ENCODE data around the gene IRF2. TPM values are rescaled to one million over a fixed set of nuclear protein-coding genes. Genes with fewer than 3 reads are reported as not detected.

IRF2 gene
- polyA plus RNA-seq, 2 donors = 10.9 to 14.3 TPM

DNA sequence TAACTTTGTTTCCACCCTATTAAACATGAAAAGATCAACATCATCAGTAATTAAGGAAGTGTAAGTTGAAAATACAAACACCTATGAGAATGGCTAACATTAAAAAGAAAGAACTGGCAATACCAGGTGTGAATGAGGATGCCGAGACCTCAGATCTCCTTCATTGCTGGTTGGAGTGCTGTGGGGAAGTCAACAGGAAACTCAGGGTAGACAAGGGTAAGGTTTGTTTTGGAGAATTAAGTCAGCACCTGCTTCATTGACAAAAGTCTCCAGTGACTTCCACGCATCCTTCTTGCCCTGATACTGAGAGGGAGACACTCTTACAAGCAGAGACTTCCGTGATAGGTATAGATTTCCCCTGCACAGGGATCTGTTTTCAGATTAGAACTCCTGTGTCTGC is 106.1 kb downstream of the IRF2 start:
- no peak overlapping the region for H3K27ac ChIP-seq (ENCODE audit: low read depth in 2 of 2, low read length in 1 of 2)
- WGBS, 2 donors = 91 to 93% methylated on average over 3 of the region's 3 CpGs
- no peaks in the 10 kb centered on the region for H3K9me3 ChIP-seq (ENCODE audit: control insufficient read depth in 2 of 2, insufficient read depth in 1 of 2, low read depth in 1 of 2, low read length in 1 of 2)
- no peaks in the 10 kb centered on the region for H3K36me3 ChIP-seq (ENCODE audit: control insufficient read depth in 2 of 2, insufficient read depth in 2 of 2, low read length in 1 of 2)
- H3K27me3 ChIP-seq (ENCODE audit: control insufficient read depth in 1 of 2, insufficient read depth in 2 of 2, low read length in 2 of 2) = no peaks in the 10 kb centered on the region
- no peak overlapping the region for H3K4me3 ChIP-seq (ENCODE audit: low read depth in 1 of 2, low read length in 2 of 2)
- no peaks in the 10 kb centered on the region for H3K4me1 ChIP-seq (ENCODE audit: control insufficient read depth in 2 of 2, insufficient read depth in 2 of 2, low read length in 1 of 2)

- H3K9me3 ChIP-seq (ENCODE audit: control insufficient read depth in 2 of 2, insufficient read depth in 1 of 2, low read depth in 1 of 2, low read length in 1 of 2) = no peaks in the 10 kb centered on the region
- 64 to 71% methylated on average over 5 of the region's 5 CpGs for WGBS, 2 donors
- no peak overlapping the region for H3K4me3 ChIP-seq (ENCODE audit: low read depth in 1 of 2, low read length in 2 of 2)
Measured at GRCh38 chr4:184364100-184364921, 110.0 kb downstream of the IRF2 start.

GRCh38 chr4:184363258-184363657 is 111.1 kb downstream of the IRF2 start:
- H3K4me1 ChIP-seq (ENCODE audit: control insufficient read depth in 2 of 2, insufficient read depth in 2 of 2, low read length in 1 of 2) = peaks cover 3 to 6% of the 10 kb centered on the region in 2 donors
- no peaks in the 10 kb centered on the region for H3K9me3 ChIP-seq (ENCODE audit: control insufficient read depth in 2 of 2, insufficient read depth in 1 of 2, low read depth in 1 of 2, low read length in 1 of 2)
- H3K4me3 ChIP-seq (ENCODE audit: low read depth in 1 of 2, low read length in 2 of 2) = no peak overlapping the region
- WGBS, 2 donors = 87 to 89% methylated on average over 6 of the region's 6 CpGs
- peak overlapping the region in 1 of 2 donors; percentile 26 for H3K27ac ChIP-seq (ENCODE audit: low read depth in 2 of 2, low read length in 1 of 2)
- no peaks in the 10 kb centered on the region for H3K27me3 ChIP-seq (ENCODE audit: control insufficient read depth in 1 of 2, insufficient read depth in 2 of 2, low read length in 2 of 2)
- H3K36me3 ChIP-seq (ENCODE audit: control insufficient read depth in 2 of 2, insufficient read depth in 2 of 2, low read length in 1 of 2) = no peaks in the 10 kb centered on the region

More at GRCh38 chr4:184364100-184364921, 110.0 kb downstream of the IRF2 start:
- H3K4me1 ChIP-seq (ENCODE audit: control insufficient read depth in 2 of 2, insufficient read depth in 2 of 2, low read length in 1 of 2) = peaks cover 3 to 6% of the 10 kb centered on the region in 2 donors
- H3K36me3 ChIP-seq (ENCODE audit: control insufficient read depth in 2 of 2, insufficient read depth in 2 of 2, low read length in 1 of 2) = no peaks in the 10 kb centered on the region
- H3K27ac ChIP-seq (ENCODE audit: low read depth in 2 of 2, low read length in 1 of 2) = no peak overlapping the region
- H3K27me3 ChIP-seq (ENCODE audit: control insufficient read depth in 1 of 2, insufficient read depth in 2 of 2, low read length in 2 of 2) = no peaks in the 10 kb centered on the region

- WGBS, 2 donors = 75 to 80% methylated on average over 4 of the region's 4 CpGs
- H3K9me3 ChIP-seq (ENCODE audit: control insufficient read depth in 2 of 2, insufficient read depth in 1 of 2, low read depth in 1 of 2, low read length in 1 of 2) = no peaks in the 10 kb centered on the region
- H3K36me3 ChIP-seq (ENCODE audit: control insufficient read depth in 2 of 2, insufficient read depth in 2 of 2, low read length in 1 of 2) = no peaks in the 10 kb centered on the region
- peak overlapping the region in 1 of 2 donors; percentile 28 for H3K27ac ChIP-seq (ENCODE audit: low read depth in 2 of 2, low read length in 1 of 2)
- H3K4me3 ChIP-seq (ENCODE audit: low read depth in 1 of 2, low read length in 2 of 2) = no peak overlapping the region
- no peaks in the 10 kb centered on the region for H3K27me3 ChIP-seq (ENCODE audit: control insufficient read depth in 1 of 2, insufficient read depth in 2 of 2, low read length in 2 of 2)
- H3K4me1 ChIP-seq (ENCODE audit: control insufficient read depth in 2 of 2, insufficient read depth in 2 of 2, low read length in 1 of 2) = peaks cover 3 to 6% of the 10 kb centered on the region in 2 donors
Measured at GRCh38 chr4:184362396-184362795, 112.0 kb downstream of the IRF2 start.

DNA sequence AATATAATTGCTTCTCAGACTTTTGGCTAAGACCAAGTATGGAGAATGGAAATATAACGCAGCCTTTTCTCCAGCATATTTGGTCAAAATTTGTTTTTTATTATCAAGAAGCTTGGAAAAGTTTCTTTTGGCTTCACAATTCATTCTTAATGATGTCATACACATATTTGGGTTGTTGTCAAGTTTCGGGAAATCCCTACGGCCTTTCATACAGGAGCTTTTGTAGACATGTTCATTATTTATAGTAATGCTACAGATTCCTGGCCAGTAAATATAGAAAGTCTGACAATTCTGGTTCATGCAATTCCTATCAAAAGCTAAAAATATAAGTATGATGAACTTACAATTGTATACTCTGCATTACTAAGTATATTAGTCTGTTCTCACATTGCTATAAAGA is 112.9 kb downstream of the IRF2 start:
- no peak overlapping the region for H3K4me3 ChIP-seq (ENCODE audit: low read depth in 1 of 2, low read length in 2 of 2)
- no peaks in the 10 kb centered on the region for H3K9me3 ChIP-seq (ENCODE audit: control insufficient read depth in 2 of 2, insufficient read depth in 1 of 2, low read depth in 1 of 2, low read length in 1 of 2)
- peaks cover 3 to 8% of the 10 kb centered on the region in 2 donors for H3K4me1 ChIP-seq (ENCODE audit: control insufficient read depth in 2 of 2, insufficient read depth in 2 of 2, low read length in 1 of 2)
- H3K27me3 ChIP-seq (ENCODE audit: control insufficient read depth in 1 of 2, insufficient read depth in 2 of 2, low read length in 2 of 2) = no peaks in the 10 kb centered on the region
- no peak overlapping the region for H3K27ac ChIP-seq (ENCODE audit: low read depth in 2 of 2, low read length in 1 of 2)
- no peaks in the 10 kb centered on the region for H3K36me3 ChIP-seq (ENCODE audit: control insufficient read depth in 2 of 2, insufficient read depth in 2 of 2, low read length in 1 of 2)
- WGBS, 2 donors = 44 to 55% methylated on average over 3 of the region's 3 CpGs

DNA sequence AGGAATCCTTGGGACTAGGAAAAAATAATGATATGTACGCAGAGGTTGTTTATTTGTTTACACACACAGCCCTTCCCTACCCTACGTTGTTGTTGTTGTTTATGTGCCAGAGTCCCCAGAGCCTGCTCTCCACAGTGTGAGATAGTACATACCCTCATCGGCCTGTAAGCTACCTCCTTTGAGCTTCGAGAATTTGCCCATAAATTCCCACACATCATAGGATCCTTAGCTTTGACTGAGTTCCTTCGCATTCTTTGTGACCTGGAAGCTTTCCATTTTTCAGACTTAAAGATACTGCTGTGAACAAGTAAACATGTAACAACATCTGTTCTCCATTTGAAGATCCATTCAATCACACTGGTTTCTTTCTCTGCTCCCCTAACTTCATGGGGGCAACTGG is 114.5 kb downstream of the IRF2 start:
- Histone ChIP-seq H3K36me3 (ENCODE audit: control insufficient read depth in 2 of 2, insufficient read depth in 2 of 2, low read length in 1 of 2) (no peaks in the 10 kb centered on the region), H3K9me3 (ENCODE audit: control insufficient read depth in 2 of 2, insufficient read depth in 1 of 2, low read depth in 1 of 2, low read length in 1 of 2) (no peaks in the 10 kb centered on the region), H3K4me1 (ENCODE audit: control insufficient read depth in 2 of 2, insufficient read depth in 2 of 2, low read length in 1 of 2) (peaks cover 3 to 8% of the 10 kb centered on the region in 2 donors), H3K27ac (ENCODE audit: low read depth in 2 of 2, low read length in 1 of 2) (no peak overlapping the region), H3K27me3 (ENCODE audit: control insufficient read depth in 1 of 2, insufficient read depth in 2 of 2, low read length in 2 of 2) (no peaks in the 10 kb centered on the region), H3K4me3 (ENCODE audit: low read depth in 1 of 2, low read length in 2 of 2) (no peak overlapping the region)
- 79 to 80% methylated on average over 5 of the region's 5 CpGs for WGBS, 2 donors

- H3K36me3 ChIP-seq (ENCODE audit: control insufficient read depth in 2 of 2, insufficient read depth in 2 of 2, low read length in 1 of 2) = no peaks in the 10 kb centered on the region
- no peaks in the 10 kb centered on the region for H3K27me3 ChIP-seq (ENCODE audit: control insufficient read depth in 1 of 2, insufficient read depth in 2 of 2, low read length in 2 of 2)
- no peak overlapping the region for H3K4me3 ChIP-seq (ENCODE audit: low read depth in 1 of 2, low read length in 2 of 2)
- H3K27ac ChIP-seq (ENCODE audit: low read depth in 2 of 2, low read length in 1 of 2) = no peak overlapping the region
- peaks cover 5 to 8% of the 10 kb centered on the region in 2 donors for H3K4me1 ChIP-seq (ENCODE audit: control insufficient read depth in 2 of 2, insufficient read depth in 2 of 2, low read length in 1 of 2)
- no peaks in the 10 kb centered on the region for H3K9me3 ChIP-seq (ENCODE audit: control insufficient read depth in 2 of 2, insufficient read depth in 1 of 2, low read depth in 1 of 2, low read length in 1 of 2)
- 83 to 85% methylated on average over 5 of the region's 5 CpGs for WGBS, 2 donors
Measured at GRCh38 chr4:184358521-184359232, 115.7 kb downstream of the IRF2 start.

GRCh38 chr4:184357772-184358171 is 116.6 kb downstream of the IRF2 start:
- Histone ChIP-seq H3K27ac (ENCODE audit: low read depth in 2 of 2, low read length in 1 of 2) (no peak overlapping the region), H3K36me3 (ENCODE audit: control insufficient read depth in 2 of 2, insufficient read depth in 2 of 2, low read length in 1 of 2) (no peaks in the 10 kb centered on the region), H3K4me3 (ENCODE audit: low read depth in 1 of 2, low read length in 2 of 2) (no peak overlapping the region), H3K9me3 (ENCODE audit: control insufficient read depth in 2 of 2, insufficient read depth in 1 of 2, low read depth in 1 of 2, low read length in 1 of 2) (no peaks in the 10 kb centered on the region), H3K4me1 (ENCODE audit: control insufficient read depth in 2 of 2, insufficient read depth in 2 of 2, low read length in 1 of 2) (peaks cover 2 to 5% of the 10 kb centered on the region in 2 donors), H3K27me3 (ENCODE audit: control insufficient read depth in 1 of 2, insufficient read depth in 2 of 2, low read length in 2 of 2) (no peaks in the 10 kb centered on the region)
- WGBS, 2 donors = 92 to 93% methylated on average over 4 of the region's 4 CpGs

DNA sequence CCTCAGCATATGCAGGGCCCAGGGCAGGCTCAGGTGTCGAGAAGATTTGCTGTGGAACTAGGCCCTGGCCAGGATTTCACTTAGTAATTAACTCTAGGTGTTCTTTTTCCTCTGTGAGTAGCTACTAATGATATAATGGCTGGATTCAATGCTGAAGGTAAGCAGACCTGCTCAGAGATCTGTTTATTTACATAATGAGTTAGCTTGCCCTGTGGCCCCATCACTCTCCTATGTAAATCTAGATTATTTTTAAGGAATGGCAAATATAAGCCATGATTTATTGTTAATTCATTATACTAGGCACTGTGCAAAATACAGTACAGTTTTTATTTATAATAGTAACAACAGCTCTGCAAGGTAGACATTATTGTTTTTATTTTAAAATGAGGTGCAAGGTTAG is 117.2 kb downstream of the IRF2 start:
- no peaks in the 10 kb centered on the region for H3K9me3 ChIP-seq (ENCODE audit: control insufficient read depth in 2 of 2, insufficient read depth in 1 of 2, low read depth in 1 of 2, low read length in 1 of 2)
- H3K4me1 ChIP-seq (ENCODE audit: control insufficient read depth in 2 of 2, insufficient read depth in 2 of 2, low read length in 1 of 2) = peaks cover 2 to 5% of the 10 kb centered on the region in 2 donors
- H3K36me3 ChIP-seq (ENCODE audit: control insufficient read depth in 2 of 2, insufficient read depth in 2 of 2, low read length in 1 of 2) = no peaks in the 10 kb centered on the region
- H3K27ac ChIP-seq (ENCODE audit: low read depth in 2 of 2, low read length in 1 of 2) = no peak overlapping the region
- H3K4me3 ChIP-seq (ENCODE audit: low read depth in 1 of 2, low read length in 2 of 2) = no peak overlapping the region
- no peaks in the 10 kb centered on the region for H3K27me3 ChIP-seq (ENCODE audit: control insufficient read depth in 1 of 2, insufficient read depth in 2 of 2, low read length in 2 of 2)
- 79 to 88% methylated on average over 1 of the region's 1 CpG for WGBS, 2 donors
